Measurements from ENCODE around the gene CREB5. TPM values are rescaled to one million over a fixed set of nuclear protein-coding genes. Genes with fewer than 3 reads are reported as not detected.
A peak's percentile ranks its signal among the peaks of the same experiment; 100 is the strongest.

Gene CREB5
- total RNA-seq, 4 donors from 2014 or later: 6.6 to 18.6 (median 12.6) TPM

GRCh38 chr7:28666154-28666553 is 253.8 kb downstream of the CREB5 start:
- Histone ChIP-seq H3K4me1 (peaks cover 0 to 17% (median 10%) of the 10 kb centered on the region in 4 donors), H3K27me3 (no peaks in the 10 kb centered on the region), H3K9me3 (no peaks in the 10 kb centered on the region), H3K27ac (replicated peaks in 1 of 4) (no peak overlapping the region), H3K4me3 (no peak overlapping the region), H3K36me3 (no peaks in the 10 kb centered on the region)
- intact Hi-C loops (cut with DNase I): no loop called here
- TF ChIP-seq EP300 (IDR thresholded peaks at IDR 0.05): no peak
- TF ChIP-seq POLR2A (IDR thresholded peaks at IDR 0.05; ENCODE audit: low read depth): no peak
- TF ChIP-seq CTCF (IDR thresholded peaks at IDR 0.05): no peak
- TF ChIP-seq POLR2AphosphoS5 (IDR thresholded peaks at IDR 0.05): no peak
- 82% methylated on average over 2 of the region's 2 CpGs for WGBS
- no peak for DNase-seq (ENCODE audit: extremely low spot score)

- no peak overlapping the region for H3K27ac ChIP-seq (replicated peaks in 1 of 4)
- H3K27me3 ChIP-seq: no peaks in the 10 kb centered on the region
- no peak for DNase-seq (ENCODE audit: extremely low spot score)
- intact Hi-C loops (cut with DNase I): no loop called here
- H3K4me1 ChIP-seq: peaks cover 0 to 17% (median 10%) of the 10 kb centered on the region in 4 donors
- H3K36me3 ChIP-seq: no peaks in the 10 kb centered on the region
- no peak for TF ChIP-seq CTCF (IDR thresholded peaks at IDR 0.05)
- TF ChIP-seq POLR2A (IDR thresholded peaks at IDR 0.05; ENCODE audit: low read depth): no peak
- TF ChIP-seq POLR2AphosphoS5 (IDR thresholded peaks at IDR 0.05): no peak
- TF ChIP-seq EP300 (IDR thresholded peaks at IDR 0.05): no peak
- WGBS: 73% methylated on average over 2 of the region's 2 CpGs
- no peak overlapping the region for H3K4me3 ChIP-seq
- H3K9me3 ChIP-seq: no peaks in the 10 kb centered on the region
Observed at GRCh38 chr7:28668085-28668484, 255.8 kb downstream of the CREB5 start.

DNA sequence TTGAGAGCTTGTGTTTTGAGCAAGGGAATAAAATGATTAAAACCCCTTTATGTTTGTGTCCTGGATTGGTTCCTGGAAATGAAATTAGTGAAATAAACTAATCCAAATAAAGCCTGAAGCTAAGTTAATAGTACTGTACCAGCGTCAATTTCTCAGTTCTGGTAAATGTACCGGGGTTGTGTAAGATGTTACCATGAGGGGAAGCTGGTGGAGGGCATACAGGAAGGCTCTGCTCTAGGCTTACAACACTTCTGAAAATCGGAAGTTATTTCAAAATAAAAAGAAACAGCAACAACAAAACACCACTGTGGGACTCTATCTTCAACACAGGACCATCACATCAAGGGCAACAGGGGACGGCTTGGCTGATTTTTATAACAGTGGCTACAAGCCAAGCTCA is 257.0 kb downstream of the CREB5 start:
- H3K9me3 ChIP-seq: no peaks in the 10 kb centered on the region
- peak overlapping the region in 1 of 4 donors; percentile 23 for H3K4me3 ChIP-seq
- no peak for DNase-seq (ENCODE audit: extremely low spot score)
- 42% methylated on average over 4 of the region's 4 CpGs for WGBS
- peaks cover 0 to 17% (median 10%) of the 10 kb centered on the region in 4 donors for H3K4me1 ChIP-seq
- TF ChIP-seq CTCF (IDR thresholded peaks at IDR 0.05) (no peak), POLR2AphosphoS5 (IDR thresholded peaks at IDR 0.05) (peak in 1 of 2 donors; percentile 5), EP300 (IDR thresholded peaks at IDR 0.05) (peak; percentile 63), POLR2A (IDR thresholded peaks at IDR 0.05; ENCODE audit: low read depth) (no peak)
- no peaks in the 10 kb centered on the region for H3K36me3 ChIP-seq
- intact Hi-C loops (cut with DNase I): no loop called here
- peak overlapping the region in 3 of 4 donors; percentile 33 to 62 (median 59) for H3K27ac ChIP-seq (replicated peaks in 1 of 4)
- H3K27me3 ChIP-seq: no peaks in the 10 kb centered on the region

- Histone ChIP-seq H3K9me3 (no peaks in the 10 kb centered on the region), H3K27me3 (no peaks in the 10 kb centered on the region), H3K4me1 (peaks cover 0 to 17% (median 10%) of the 10 kb centered on the region in 4 donors), H3K4me3 (no peak overlapping the region), H3K27ac (replicated peaks in 1 of 4) (no peak overlapping the region), H3K36me3 (no peaks in the 10 kb centered on the region)
- intact Hi-C loops (cut with DNase I): no loop called here
- DNase-seq (ENCODE audit: extremely low spot score): no peak
- WGBS: 97% methylated on average over 4 of the region's 4 CpGs
- no peak for TF ChIP-seq EP300 (IDR thresholded peaks at IDR 0.05)
- TF ChIP-seq POLR2A (IDR thresholded peaks at IDR 0.05; ENCODE audit: low read depth): no peak
- no peak for TF ChIP-seq POLR2AphosphoS5 (IDR thresholded peaks at IDR 0.05)
- TF ChIP-seq CTCF (IDR thresholded peaks at IDR 0.05): no peak
Observed at GRCh38 chr7:28671526-28671925, 259.2 kb downstream of the CREB5 start.

DNA sequence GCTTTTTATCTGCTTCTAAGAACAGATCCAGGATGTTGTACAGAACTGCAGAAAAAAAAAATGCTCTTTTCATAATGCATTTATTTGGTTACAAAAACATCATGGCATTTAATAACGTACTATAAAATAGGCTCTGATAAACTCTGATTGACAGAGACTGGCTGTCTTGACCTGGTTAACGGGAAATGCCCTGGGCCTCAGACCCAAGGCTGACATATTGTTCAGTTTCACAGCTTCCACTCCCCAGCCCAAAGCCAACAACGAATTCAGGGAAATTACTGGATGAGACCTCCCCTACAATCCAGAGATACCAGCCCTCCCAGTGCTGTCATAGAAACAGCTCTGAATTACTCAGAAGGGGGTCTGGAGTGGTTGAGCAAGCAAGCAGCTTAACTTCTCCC is 260.1 kb downstream of the CREB5 start:
- Histone ChIP-seq H3K9me3 (no peaks in the 10 kb centered on the region), H3K27me3 (no peaks in the 10 kb centered on the region), H3K4me3 (no peak overlapping the region), H3K4me1 (peaks cover 0 to 17% (median 10%) of the 10 kb centered on the region in 4 donors), H3K36me3 (no peaks in the 10 kb centered on the region), H3K27ac (replicated peaks in 1 of 4) (no peak overlapping the region)
- DNase-seq (ENCODE audit: extremely low spot score): no peak
- intact Hi-C loops (cut with DNase I): no loop called here
- WGBS: 95% methylated on average over 3 of the region's 3 CpGs
- TF ChIP-seq EP300 (IDR thresholded peaks at IDR 0.05) (no peak), POLR2A (IDR thresholded peaks at IDR 0.05; ENCODE audit: low read depth) (no peak)

Measured in esophagus muscularis mucosa (tissue), 4 donors.